ENCODE results near the gene ABCC6. TPM values are rescaled to one million over a fixed set of nuclear protein-coding genes. Genes with fewer than 3 reads are reported as not detected.

Gene ABCC6
- total and polyA plus RNA-seq, 2 of the 13 experiments (the other 11 are each of a cell fraction or from before 2014, with no cell fraction given): 82.4 to 105 TPM

GRCh38 chr16:16149710-16150116, 73.6 kb downstream of the ABCC6 start (continued):
- peak; percentile 85; the same call in 1 of the 2 replicates for TF ChIP-seq HOXA5 (CRISPR knock-in tag; IDR thresholded peaks at IDR 0.05)
- TF ChIP-seq KLF13 (CRISPR knock-in tag; IDR thresholded peaks at IDR 0.05): no peak
- TF ChIP-seq ZNF138 (CRISPR knock-in tag; IDR thresholded peaks at IDR 0.05; ENCODE audit: low read depth): no peak
- TF ChIP-seq ZNF7 (CRISPR knock-in tag; IDR thresholded peaks at IDR 0.05): no peak
- TF ChIP-seq CEBPG (CRISPR knock-in tag; IDR thresholded peaks at IDR 0.05): no peak
- no peak for TF ChIP-seq JDP2 (CRISPR knock-in tag; IDR thresholded peaks at IDR 0.05; ENCODE audit: borderline replicate concordance)
- TF ChIP-seq, protein P1, sequence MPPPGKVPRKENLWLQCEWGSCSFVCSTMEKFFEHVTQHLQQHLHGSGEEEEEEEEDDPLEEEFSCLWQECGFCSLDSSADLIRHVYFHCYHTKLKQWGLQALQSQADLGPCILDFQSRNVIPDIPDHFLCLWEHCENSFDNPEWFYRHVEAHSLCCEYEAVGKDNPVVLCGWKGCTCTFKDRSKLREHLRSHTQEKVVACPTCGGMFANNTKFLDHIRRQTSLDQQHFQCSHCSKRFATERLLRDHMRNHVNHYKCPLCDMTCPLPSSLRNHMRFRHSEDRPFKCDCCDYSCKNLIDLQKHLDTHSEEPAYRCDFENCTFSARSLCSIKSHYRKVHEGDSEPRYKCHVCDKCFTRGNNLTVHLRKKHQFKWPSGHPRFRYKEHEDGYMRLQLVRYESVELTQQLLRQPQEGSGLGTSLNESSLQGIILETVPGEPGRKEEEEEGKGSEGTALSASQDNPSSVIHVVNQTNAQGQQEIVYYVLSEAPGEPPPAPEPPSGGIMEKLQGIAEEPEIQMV (CRISPR knock-in tag; IDR thresholded peaks at IDR 0.05; ENCODE audit: low read depth): peak; percentile 51; the same call in 1 of the 2 replicates
- TF ChIP-seq CTCF (CRISPR knock-in tag; IDR thresholded peaks at IDR 0.05): no peak
- TF ChIP-seq TGIF2 (CRISPR knock-in tag; IDR thresholded peaks at IDR 0.05): no peak
- no peak for TF ChIP-seq REL (CRISPR knock-in tag; conservative IDR thresholded peaks at IDR 0.05)
- TF ChIP-seq MTA1 (CRISPR knock-in tag; IDR thresholded peaks at IDR 0.05; ENCODE audit: borderline replicate concordance): no peak
- TF ChIP-seq, protein P2, sequence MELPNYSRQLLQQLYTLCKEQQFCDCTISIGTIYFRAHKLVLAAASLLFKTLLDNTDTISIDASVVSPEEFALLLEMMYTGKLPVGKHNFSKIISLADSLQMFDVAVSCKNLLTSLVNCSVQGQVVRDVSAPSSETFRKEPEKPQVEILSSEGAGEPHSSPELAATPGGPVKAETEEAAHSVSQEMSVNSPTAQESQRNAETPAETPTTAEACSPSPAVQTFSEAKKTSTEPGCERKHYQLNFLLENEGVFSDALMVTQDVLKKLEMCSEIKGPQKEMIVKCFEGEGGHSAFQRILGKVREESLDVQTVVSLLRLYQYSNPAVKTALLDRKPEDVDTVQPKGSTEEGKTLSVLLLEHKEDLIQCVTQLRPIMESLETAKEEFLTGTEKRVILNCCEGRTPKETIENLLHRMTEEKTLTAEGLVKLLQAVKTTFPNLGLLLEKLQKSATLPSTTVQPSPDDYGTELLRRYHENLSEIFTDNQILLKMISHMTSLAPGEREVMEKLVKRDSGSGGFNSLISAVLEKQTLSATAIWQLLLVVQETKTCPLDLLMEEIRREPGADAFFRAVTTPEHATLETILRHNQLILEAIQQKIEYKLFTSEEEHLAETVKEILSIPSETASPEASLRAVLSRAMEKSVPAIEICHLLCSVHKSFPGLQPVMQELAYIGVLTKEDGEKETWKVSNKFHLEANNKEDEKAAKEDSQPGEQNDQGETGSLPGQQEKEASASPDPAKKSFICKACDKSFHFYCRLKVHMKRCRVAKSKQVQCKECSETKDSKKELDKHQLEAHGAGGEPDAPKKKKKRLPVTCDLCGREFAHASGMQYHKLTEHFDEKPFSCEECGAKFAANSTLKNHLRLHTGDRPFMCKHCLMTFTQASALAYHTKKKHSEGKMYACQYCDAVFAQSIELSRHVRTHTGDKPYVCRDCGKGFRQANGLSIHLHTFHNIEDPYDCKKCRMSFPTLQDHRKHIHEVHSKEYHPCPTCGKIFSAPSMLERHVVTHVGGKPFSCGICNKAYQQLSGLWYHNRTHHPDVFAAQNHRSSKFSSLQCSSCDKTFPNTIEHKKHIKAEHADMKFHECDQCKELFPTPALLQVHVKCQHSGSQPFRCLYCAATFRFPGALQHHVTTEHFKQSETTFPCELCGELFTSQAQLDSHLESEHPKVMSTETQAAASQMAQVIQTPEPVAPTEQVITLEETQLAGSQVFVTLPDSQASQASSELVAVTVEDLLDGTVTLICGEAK (IDR thresholded peaks at IDR 0.05): no peak
- TF ChIP-seq, protein P2 (CRISPR knock-in tag; IDR thresholded peaks at IDR 0.05): no peak; the same call in 1 of the 2 replicates
- TF ChIP-seq ZZZ3 (CRISPR knock-in tag; IDR thresholded peaks at IDR 0.05; ENCODE audit: borderline replicate concordance): no peak
- peak; percentile 92 for TF ChIP-seq PHF21A (CRISPR knock-in tag; IDR thresholded peaks at IDR 0.05)
- TF ChIP-seq GPN1 (CRISPR knock-in tag; IDR thresholded peaks at IDR 0.05; ENCODE audit: borderline replicate concordance): no peak
- TF ChIP-seq ETV5 (CRISPR knock-in tag; IDR thresholded peaks at IDR 0.05; ENCODE audit: borderline replicate concordance): peak; percentile 61; the same call in 1 of the 2 replicates
- peak; percentile 77; the same call in 1 of the 2 replicates for TF ChIP-seq RFXAP (CRISPR knock-in tag; IDR thresholded peaks at IDR 0.05; ENCODE audit: borderline replicate concordance)
- no peak for TF ChIP-seq NR0B2 (CRISPR knock-in tag; IDR thresholded peaks at IDR 0.05)

Data from HepG2 (cell line).